Measurements from ENCODE around the gene KLHL34. TPM values are rescaled to one million over a fixed set of nuclear protein-coding genes. Genes with fewer than 3 reads are reported as not detected.
A peak's percentile ranks its signal among the peaks of the same experiment; 100 is the strongest.

The KLHL34 gene
- total RNA-seq, 1 donor from 2014 or later = not detected

DNA sequence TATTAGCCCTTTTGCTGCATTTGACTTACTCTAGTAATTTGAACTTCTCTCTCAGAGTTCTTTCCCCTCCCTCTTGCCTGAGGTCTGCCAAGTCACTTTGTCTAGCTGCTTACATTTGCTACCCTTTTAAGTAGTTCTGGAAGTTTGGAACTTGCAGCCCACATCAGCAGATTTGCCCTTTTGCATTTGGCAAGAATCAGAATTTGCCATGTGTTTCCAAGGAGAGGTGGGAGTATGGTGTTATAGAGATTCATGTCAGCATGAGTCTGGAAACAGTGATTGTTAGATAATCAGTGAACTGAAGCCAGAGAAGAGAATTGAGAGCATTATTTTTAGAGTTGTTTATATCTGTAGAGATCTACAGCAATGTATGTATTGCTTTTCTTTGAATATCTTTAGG, 52.1 kb downstream of the KLHL34 start:
- no peaks in the 10 kb centered on the region for H3K4me1 ChIP-seq (ENCODE audit: insufficient read depth, low read length)
- no peaks in the 10 kb centered on the region for H3K9me3 Mint-ChIP-seq (ENCODE audit: unreplicated experiment)
- no peak for DNase-seq (ENCODE audit: low read depth)
- H3K4me3 Mint-ChIP-seq (ENCODE audit: unreplicated experiment) = no peak overlapping the region
- no peaks in the 10 kb centered on the region for H3K27me3 ChIP-seq (ENCODE audit: insufficient read depth, low read length)
- H3K27ac Mint-ChIP-seq (ENCODE audit: unreplicated experiment) = no peak overlapping the region
- H4K20me1 ChIP-seq (ENCODE audit: insufficient read depth, low read length) = no peaks in the 10 kb centered on the region
- TF ChIP-seq EZH2 (IDR thresholded peaks at IDR 0.05; ENCODE audit: insufficient read depth, low read length) = no peak
- TF ChIP-seq, protein P1, sequence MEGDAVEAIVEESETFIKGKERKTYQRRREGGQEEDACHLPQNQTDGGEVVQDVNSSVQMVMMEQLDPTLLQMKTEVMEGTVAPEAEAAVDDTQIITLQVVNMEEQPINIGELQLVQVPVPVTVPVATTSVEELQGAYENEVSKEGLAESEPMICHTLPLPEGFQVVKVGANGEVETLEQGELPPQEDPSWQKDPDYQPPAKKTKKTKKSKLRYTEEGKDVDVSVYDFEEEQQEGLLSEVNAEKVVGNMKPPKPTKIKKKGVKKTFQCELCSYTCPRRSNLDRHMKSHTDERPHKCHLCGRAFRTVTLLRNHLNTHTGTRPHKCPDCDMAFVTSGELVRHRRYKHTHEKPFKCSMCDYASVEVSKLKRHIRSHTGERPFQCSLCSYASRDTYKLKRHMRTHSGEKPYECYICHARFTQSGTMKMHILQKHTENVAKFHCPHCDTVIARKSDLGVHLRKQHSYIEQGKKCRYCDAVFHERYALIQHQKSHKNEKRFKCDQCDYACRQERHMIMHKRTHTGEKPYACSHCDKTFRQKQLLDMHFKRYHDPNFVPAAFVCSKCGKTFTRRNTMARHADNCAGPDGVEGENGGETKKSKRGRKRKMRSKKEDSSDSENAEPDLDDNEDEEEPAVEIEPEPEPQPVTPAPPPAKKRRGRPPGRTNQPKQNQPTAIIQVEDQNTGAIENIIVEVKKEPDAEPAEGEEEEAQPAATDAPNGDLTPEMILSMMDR (IDR thresholded peaks at IDR 0.05; ENCODE audit: insufficient read depth, low read depth, low read length) = no peak
- no peaks in the 10 kb centered on the region for H3K79me2 ChIP-seq (ENCODE audit: insufficient read depth, low read length)
- H3K4me2 ChIP-seq (ENCODE audit: low read length) = no peak overlapping the region
- peak; percentile 13 for FAIRE-seq
- H3K9ac ChIP-seq (ENCODE audit: low read length) = no peak overlapping the region
- H2AFZ ChIP-seq (ENCODE audit: low read depth, low read length) = no peak overlapping the region
- H3K36me3 Mint-ChIP-seq (ENCODE audit: low read depth, unreplicated experiment) = no peaks in the 10 kb centered on the region
- H3K4me1 Mint-ChIP-seq (ENCODE audit: low read depth, unreplicated experiment) = peaks cover 2% of the 10 kb centered on the region
- H3K9me3 ChIP-seq (ENCODE audit: insufficient read depth, low read depth, low read length) = no peaks in the 10 kb centered on the region
- no peaks in the 10 kb centered on the region for H3K27me3 Mint-ChIP-seq (ENCODE audit: low read depth, unreplicated experiment)
- no peak overlapping the region for H3K4me3 ChIP-seq (ENCODE audit: insufficient read depth, low read depth, low read length)
- no peaks in the 10 kb centered on the region for H3K36me3 ChIP-seq (ENCODE audit: insufficient read depth, low read length)
- no peak overlapping the region for H3K27ac ChIP-seq (ENCODE audit: low read depth, low read length)

Other genes starting within 250 kb of the KLHL34 start
- gene SMPX, start 99.8 kb upstream of the KLHL34 start, total RNA-seq = not detected in 2 replicates
- gene MBTPS2, start 181.3 kb upstream of the KLHL34 start, total RNA-seq = 18.8 and 19.8 TPM in 2 replicates
- 2.0 and 3.4 TPM in 2 replicates for gene YY2, start 197.7 kb upstream of the KLHL34 start, total RNA-seq